H9 (cell line): ENCODE measurements around the gene CADM1. TPM values are rescaled to one million over a fixed set of nuclear protein-coding genes. Genes with fewer than 3 reads are reported as not detected.

Experiments used
- DNase-seq: peaks from one replicate; pipeline ENCODE4 v3.0.0-alpha.2; 2017
- H2AFZ ChIP-seq: one replicate; pipeline ENCODE4 v1.6.1; 2013; ENCODE audit warnings: mild to moderate bottlenecking, low read length, control low read depth, moderate library complexity
- H2AK5ac ChIP-seq: 2 replicates; pipeline ENCODE4 v1.6.1; 2013; ENCODE audit warnings: low read length, control low read depth, mixed read lengths; ENCODE audit not compliant: insufficient read length
- H2BK120ac ChIP-seq: one replicate; pipeline ENCODE4 v1.6.1; 2013; ENCODE audit warnings: low read depth, mild to moderate bottlenecking, low read length, control low read depth, inconsistent platforms; ENCODE audit not compliant: poor library complexity, severe bottlenecking
- H2BK12ac ChIP-seq: 2 replicates; pipeline ENCODE4 v1.6.1; 2013; ENCODE audit warnings: low read length, control low read depth, mixed read lengths, low read depth; ENCODE audit not compliant: insufficient read length
- H2BK15ac ChIP-seq: 2 replicates; pipeline ENCODE4 v1.6.1; 2013; ENCODE audit warnings: low read depth, low read length, control low read depth
- H2BK20ac ChIP-seq: one replicate; pipeline ENCODE4 v1.6.1; 2013; ENCODE audit warnings: low read depth, mild to moderate bottlenecking, low read length, control low read depth, inconsistent platforms; ENCODE audit not compliant: poor library complexity, severe bottlenecking
- H2BK5ac ChIP-seq: 2 replicates; pipeline ENCODE4 v1.6.1; 2013; ENCODE audit warnings: low read length, control low read depth, mixed read lengths; ENCODE audit not compliant: insufficient read length
- H3K14ac ChIP-seq: 2 replicates; pipeline ENCODE4 v1.6.1; 2013; ENCODE audit warnings: low read length, control low read depth; ENCODE audit not compliant: insufficient read depth
- H3K18ac ChIP-seq: 2 replicates; pipeline ENCODE4 v1.6.1; 2013; ENCODE audit warnings: low read depth, mild to moderate bottlenecking, mixed read lengths, low read length, control low read depth; ENCODE audit not compliant: insufficient read length
- H3K23ac ChIP-seq: 2 replicates; pipeline ENCODE4 v1.6.1; 2013; ENCODE audit warnings: low read length, control low read depth, mixed read lengths, low read depth; ENCODE audit not compliant: insufficient read length
- H3K23me2 ChIP-seq: 2 replicates; pipeline ENCODE4 v1.6.1; 2013; ENCODE audit warnings: low read depth, mild to moderate bottlenecking, mixed read lengths, low read length, control low read depth; ENCODE audit not compliant: insufficient read length, poor library complexity, severe bottlenecking
- H3K27ac ChIP-seq: 2 replicates; pipeline ENCODE4 v1.5.1; 2013; ENCODE audit warnings: low read length, control low read depth, mixed read lengths, low read depth; ENCODE audit not compliant: insufficient read length
- H3K27me3 ChIP-seq: 2 replicates; pipeline ENCODE4 v1.6.1; 2013; ENCODE audit warnings: low read length, control low read depth, inconsistent platforms; ENCODE audit not compliant: insufficient read depth
- H3K4ac ChIP-seq: 2 replicates; pipeline ENCODE4 v1.6.1; 2013; ENCODE audit warnings: low read depth, mild to moderate bottlenecking, control low read depth, inconsistent platforms, low read length, moderate library complexity
- H3K4me1 ChIP-seq: 2 replicates; pipeline ENCODE4 v1.6.1; 2013; ENCODE audit warnings: low read length, control low read depth, inconsistent platforms; ENCODE audit not compliant: insufficient read depth
- H3K4me2 ChIP-seq: 2 replicates; pipeline ENCODE4 v1.6.1; 2013; ENCODE audit warnings: low read length, control low read depth, mixed read lengths; ENCODE audit not compliant: insufficient read length, insufficient read depth
- H3K56ac ChIP-seq: 2 replicates; pipeline ENCODE4 v1.6.1; 2013; ENCODE audit warnings: low read depth, mild to moderate bottlenecking, mixed read lengths, low read length, control low read depth; ENCODE audit not compliant: insufficient read length
- H3K79me1 ChIP-seq: 2 replicates; pipeline ENCODE4 v1.6.1; 2013; ENCODE audit warnings: low read depth, mild to moderate bottlenecking, moderate library complexity, low read length, control low read depth, inconsistent platforms; ENCODE audit not compliant: insufficient read depth, poor library complexity, severe bottlenecking
- H3K79me2 ChIP-seq: 2 replicates; pipeline ENCODE4 v1.6.1; 2013; ENCODE audit warnings: low read length, control low read depth, inconsistent platforms; ENCODE audit not compliant: insufficient read depth
- H3K9ac ChIP-seq: 2 replicates; pipeline ENCODE4 v1.6.1; 2013; ENCODE audit warnings: low read length, control low read depth, mixed read lengths; ENCODE audit not compliant: insufficient read length; ENCODE audit errors: extremely low read depth
- H3K9me3 ChIP-seq: one replicate; pipeline ENCODE4 v1.6.1; 2013; ENCODE audit warnings: low read depth, low read length, inconsistent platforms; ENCODE audit not compliant: control insufficient read depth
- H3T11ph ChIP-seq: one replicate; pipeline ENCODE4 v1.6.1; 2013; ENCODE audit warnings: mild to moderate bottlenecking, low read length, control low read depth, inconsistent platforms
- H4K20me1 ChIP-seq: one replicate; pipeline ENCODE4 v1.6.1; 2013; ENCODE audit not compliant: control insufficient read depth, insufficient read length, insufficient read depth
- H4K5ac ChIP-seq: 2 replicates; pipeline ENCODE4 v1.6.1; 2013; ENCODE audit warnings: low read depth, mild to moderate bottlenecking, mixed read lengths, low read length, control low read depth; ENCODE audit not compliant: insufficient read length
- H4K8ac ChIP-seq: replicated peaks from 2 replicates; pipeline ENCODE4 v1.6.1; 2013; ENCODE audit warnings: low read length, control low read depth, mixed read lengths, low read depth; ENCODE audit not compliant: insufficient read length
- H4K91ac ChIP-seq: 2 replicates; pipeline ENCODE4 v1.6.1; 2013; ENCODE audit warnings: low read depth, mild to moderate bottlenecking, moderate library complexity, mixed read lengths, low read length, control low read depth; ENCODE audit not compliant: insufficient read length
- H3K27ac Mint-ChIP-seq, 3 experiments: 2 replicates in 2 of 3; 3 replicates in 1 of 3; pipeline ENCODE4 v1.8.0; 2020 to 2021; ENCODE audit warnings: mixed read lengths in 3 of 3, mild to moderate bottlenecking in 1 of 3, moderate library complexity in 1 of 3
- H3K27me3 Mint-ChIP-seq: 2 replicates; pipeline ENCODE4 v1.8.0; 2021; ENCODE audit warnings: low read depth, mild to moderate bottlenecking, moderate library complexity, mixed read lengths
- H3K36me3 Mint-ChIP-seq, 3 experiments: 2 replicates in 2 of 3; 3 replicates in 1 of 3; pipeline ENCODE4 v1.8.0; 2020 to 2021; ENCODE audit warnings: low read depth in 3 of 3, mixed read lengths in 3 of 3; ENCODE audit not compliant: insufficient read depth in 1 of 3
- H3K4me1 Mint-ChIP-seq, 2 experiments: 2 replicates each; pipeline ENCODE4 v1.8.0; 2020; ENCODE audit warnings: mixed read lengths in 2 of 2
- H3K4me3 Mint-ChIP-seq, 2 experiments: 2 replicates in 1 of 2; 3 replicates in 1 of 2; pipeline ENCODE4 v1.8.0; 2020 to 2021; ENCODE audit warnings: mild to moderate bottlenecking in 2 of 2, mixed read lengths in 2 of 2, moderate library complexity in 1 of 2
- H3K9me3 Mint-ChIP-seq, 2 experiments: 2 replicates in 1 of 2; 3 replicates in 1 of 2; pipeline ENCODE4 v1.8.0; 2020; ENCODE audit warnings: mild to moderate bottlenecking in 2 of 2, mixed read lengths in 2 of 2, moderate library complexity in 1 of 2
- WGBS: extraction: QIAGEN DNeasy Blood & Tissue Kit; methylation state at CpG from one replicate; pipeline ENCODE4 v1.1.7; 2013; ENCODE audit warnings: missing lambda C conversion rate, low lambda C conversion rate, mixed read lengths; ENCODE audit not compliant: insufficient read length; ENCODE audit errors: extremely low coverage; 5-methylcytosine and 5-hydroxymethylcytosine counted together
- total RNA-seq: library from RNA; stranded (reverse); gene quantifications from 2 replicates; pipeline ENCODE4 v1.2.1, GENCODE V29; 2021
- TF ChIP-seq, protein P1 (sequence below): fragments of 200-600 bp; sonication (generic); conservative IDR thresholded peaks from 3 replicates; pipeline ENCODE4 v1.8.0; 2021; ENCODE audit warnings: antibody characterized with exemption, mild to moderate bottlenecking

The CADM1 gene
- total RNA-seq, 1 experiment from 2014 or later = 11.9 TPM

DNA sequence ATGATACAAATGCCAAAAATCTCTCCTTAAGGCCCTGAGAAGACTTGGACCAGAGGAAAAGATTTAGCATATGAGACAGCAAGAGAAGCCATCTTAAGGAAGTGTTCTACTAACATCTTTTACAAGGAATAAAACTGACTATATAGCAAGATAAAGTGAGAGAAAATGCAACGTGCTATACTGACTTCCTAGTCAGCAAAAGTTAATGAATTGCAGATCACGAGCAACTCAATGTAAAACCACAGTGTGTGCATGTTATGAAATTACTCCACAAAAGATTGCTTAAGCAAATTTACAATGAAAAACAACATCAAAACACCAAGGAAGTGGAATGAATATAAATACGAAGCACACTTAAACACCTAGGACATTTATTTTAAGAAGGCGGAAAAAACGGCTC lies 187.5 kb downstream of the CADM1 start:
- H3K4me3 Mint-ChIP-seq = no peak overlapping the region

More for the DNA sequence above, 187.5 kb downstream of the CADM1 start:
- Histone ChIP-seq H2BK5ac (no peak overlapping the region), H3K9me3 (no peaks in the 10 kb centered on the region), H3K79me1 (no peaks in the 10 kb centered on the region), H2AK5ac (no peak overlapping the region), H2BK120ac (no peak overlapping the region), H3K27ac (no peak overlapping the region), H4K20me1 (no peaks in the 10 kb centered on the region), H3K9ac (no peak overlapping the region), H2AFZ (no peak overlapping the region), H4K91ac (no peak overlapping the region), H3K79me2 (no peaks in the 10 kb centered on the region), H3K27me3 (no peaks in the 10 kb centered on the region; the same call in 1 of the 2 replicates), H3K4ac (no peak overlapping the region), H4K8ac (no peak overlapping the region), H3K18ac (no peak overlapping the region), H3K4me1 (no peaks in the 10 kb centered on the region), H4K5ac (no peak overlapping the region), H2BK20ac (no peak overlapping the region), H3K14ac (no peak overlapping the region), H2BK15ac (no peak overlapping the region), H2BK12ac (no peak overlapping the region), H3K4me2 (no peak overlapping the region), H3K23me2 (no peaks in the 10 kb centered on the region), H3T11ph (no peak overlapping the region), H3K56ac (no peak overlapping the region), H3K23ac (no peak overlapping the region)
- H3K9me3 Mint-ChIP-seq = no peaks in the 10 kb centered on the region
- H3K36me3 Mint-ChIP-seq = no peaks in the 10 kb centered on the region
- H3K4me1 Mint-ChIP-seq = no peaks in the 10 kb centered on the region
- no peak for DNase-seq
- TF ChIP-seq, protein P1, sequence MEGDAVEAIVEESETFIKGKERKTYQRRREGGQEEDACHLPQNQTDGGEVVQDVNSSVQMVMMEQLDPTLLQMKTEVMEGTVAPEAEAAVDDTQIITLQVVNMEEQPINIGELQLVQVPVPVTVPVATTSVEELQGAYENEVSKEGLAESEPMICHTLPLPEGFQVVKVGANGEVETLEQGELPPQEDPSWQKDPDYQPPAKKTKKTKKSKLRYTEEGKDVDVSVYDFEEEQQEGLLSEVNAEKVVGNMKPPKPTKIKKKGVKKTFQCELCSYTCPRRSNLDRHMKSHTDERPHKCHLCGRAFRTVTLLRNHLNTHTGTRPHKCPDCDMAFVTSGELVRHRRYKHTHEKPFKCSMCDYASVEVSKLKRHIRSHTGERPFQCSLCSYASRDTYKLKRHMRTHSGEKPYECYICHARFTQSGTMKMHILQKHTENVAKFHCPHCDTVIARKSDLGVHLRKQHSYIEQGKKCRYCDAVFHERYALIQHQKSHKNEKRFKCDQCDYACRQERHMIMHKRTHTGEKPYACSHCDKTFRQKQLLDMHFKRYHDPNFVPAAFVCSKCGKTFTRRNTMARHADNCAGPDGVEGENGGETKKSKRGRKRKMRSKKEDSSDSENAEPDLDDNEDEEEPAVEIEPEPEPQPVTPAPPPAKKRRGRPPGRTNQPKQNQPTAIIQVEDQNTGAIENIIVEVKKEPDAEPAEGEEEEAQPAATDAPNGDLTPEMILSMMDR = no peak
- WGBS = no CpG with 5 or more reads among the region's 5 CpGs
- H3K27ac Mint-ChIP-seq = no peak overlapping the region
- peaks cover 5% of the 10 kb centered on the region for H3K27me3 Mint-ChIP-seq
